Effector memory CD8-positive, alpha-beta T cell (primary cell): ENCODE results near the gene SAP30L.

Experiments used
- ATAC-seq: fragments of 150-1000 bp; cut with Tn5 transposase; replicated peaks from 2 replicates; pipeline ENCODE4 v1.10.0; 2021; ENCODE audit warnings: mild to moderate bottlenecking, moderate library complexity
- DNase-seq, 3 experiments: peaks; one replicate each; pipeline ENCODE4 v3.0.0; 2021
- H3K27ac Mint-ChIP-seq, 2 donors: one replicate each; pipeline ENCODE4 v1.8.0; 2022; ENCODE audit warnings: mild to moderate bottlenecking in 2 of 2, mixed read lengths in 2 of 2, moderate library complexity in 2 of 2
- H3K27me3 Mint-ChIP-seq, 2 donors: one replicate each; pipeline ENCODE4 v1.8.0; 2022; ENCODE audit warnings: mixed read lengths in 2 of 2
- H3K36me3 Mint-ChIP-seq: one replicate; pipeline ENCODE4 v1.8.0; 2022; ENCODE audit warnings: mild to moderate bottlenecking, moderate library complexity, mixed read lengths; ENCODE audit not compliant: insufficient read depth
- H3K4me1 Mint-ChIP-seq, 2 donors: one replicate each; pipeline ENCODE4 v1.8.0; 2022; ENCODE audit warnings: low read depth in 2 of 2, mixed read lengths in 2 of 2
- H3K4me3 Mint-ChIP-seq, 2 donors: one replicate each; pipeline ENCODE4 v1.8.0; 2022; ENCODE audit warnings: mild to moderate bottlenecking in 2 of 2, mixed read lengths in 2 of 2, moderate library complexity in 2 of 2
- H3K9me3 Mint-ChIP-seq, 2 donors: one replicate each; pipeline ENCODE4 v1.8.0; 2022; ENCODE audit warnings: mixed read lengths in 2 of 2

Gene SAP30L

GRCh38 chr5:154502180-154502579 is 56.4 kb downstream of the SAP30L start:
- DNase-seq = no peak
- peaks cover 32 to 75% of the 10 kb centered on the region in 2 donors for H3K27me3 Mint-ChIP-seq
- H3K4me1 Mint-ChIP-seq = no peaks in the 10 kb centered on the region

GRCh38 chr5:154503698-154504039 is 57.9 kb downstream of the SAP30L start:
- Mint-ChIP-seq H3K36me3 (peaks cover 3% of the 10 kb centered on the region), H3K27me3 (peaks cover 24 to 65% of the 10 kb centered on the region in 2 donors), H3K9me3 (no peaks in the 10 kb centered on the region), H3K4me3 (no peak overlapping the region), H3K27ac (no peak overlapping the region), H3K4me1 (peaks cover 0 to 2% of the 10 kb centered on the region in 2 donors)
- ATAC-seq = no peak
- no peak for DNase-seq

More at GRCh38 chr5:154502180-154502579, 56.4 kb downstream of the SAP30L start:
- Mint-ChIP-seq H3K36me3 (peaks cover 3% of the 10 kb centered on the region), H3K4me3 (no peak overlapping the region), H3K9me3 (no peaks in the 10 kb centered on the region), H3K27ac (no peak overlapping the region)
- no peak for ATAC-seq

- Mint-ChIP-seq H3K4me1 (peaks cover 0 to 2% of the 10 kb centered on the region in 2 donors), H3K9me3 (no peaks in the 10 kb centered on the region), H3K36me3 (peaks cover 3% of the 10 kb centered on the region), H3K27ac (no peak overlapping the region), H3K4me3 (no peak overlapping the region), H3K27me3 (peaks cover 13 to 64% of the 10 kb centered on the region in 2 donors)
- ATAC-seq = no peak
- no peak for DNase-seq
These were observed 59.8 kb downstream of the SAP30L start for GRCh38 chr5:154505567-154505966.

GRCh38 chr5:154506049-154506715 is 60.4 kb downstream of the SAP30L start:
- Mint-ChIP-seq H3K4me1 (peaks cover 0 to 2% of the 10 kb centered on the region in 2 donors), H3K36me3 (no peaks in the 10 kb centered on the region), H3K27me3 (peaks cover 13 to 64% of the 10 kb centered on the region in 2 donors)

GRCh38 chr5:154506716-154507080 is 60.9 kb downstream of the SAP30L start:
- H3K4me1 Mint-ChIP-seq = peaks cover 0 to 2% of the 10 kb centered on the region in 2 donors
- H3K27ac Mint-ChIP-seq = no peak overlapping the region
- no peaks in the 10 kb centered on the region for H3K36me3 Mint-ChIP-seq
- no peak for DNase-seq
- no peak overlapping the region for H3K4me3 Mint-ChIP-seq
- no peaks in the 10 kb centered on the region for H3K9me3 Mint-ChIP-seq
- no peak for ATAC-seq
- H3K27me3 Mint-ChIP-seq = peaks cover 9 to 61% of the 10 kb centered on the region in 2 donors

More at GRCh38 chr5:154506049-154506715, 60.4 kb downstream of the SAP30L start:
- DNase-seq (no peak), ATAC-seq (no peak)
- no peak overlapping the region for H3K27ac Mint-ChIP-seq
- H3K9me3 Mint-ChIP-seq = no peaks in the 10 kb centered on the region
- H3K4me3 Mint-ChIP-seq = no peak overlapping the region

GRCh38 chr5:154508114-154508513 is 62.3 kb downstream of the SAP30L start:
- H3K4me1 Mint-ChIP-seq = peaks cover 0 to 2% of the 10 kb centered on the region in 2 donors
- peaks cover 0 to 49% of the 10 kb centered on the region in 2 donors for H3K27me3 Mint-ChIP-seq
- ATAC-seq = no peak
- no peaks in the 10 kb centered on the region for H3K36me3 Mint-ChIP-seq
- H3K27ac Mint-ChIP-seq = no peak overlapping the region
- H3K9me3 Mint-ChIP-seq = no peaks in the 10 kb centered on the region
- no peak overlapping the region for H3K4me3 Mint-ChIP-seq
- no peak for DNase-seq

GRCh38 chr5:154509784-154510555 is 64.2 kb downstream of the SAP30L start:
- peaks cover 0 to 56% of the 10 kb centered on the region in 2 donors for H3K27me3 Mint-ChIP-seq
- H3K9me3 Mint-ChIP-seq = no peaks in the 10 kb centered on the region
- no peak overlapping the region for H3K4me3 Mint-ChIP-seq
- DNase-seq (no peak), ATAC-seq (no peak)
- peaks cover 5 to 7% of the 10 kb centered on the region in 2 donors for H3K4me1 Mint-ChIP-seq
- H3K27ac Mint-ChIP-seq = peak overlapping the region in 1 of 2 donors; percentile 9
- H3K36me3 Mint-ChIP-seq = no peaks in the 10 kb centered on the region
